Measurements from ENCODE around the gene NEURL1B.

The NEURL1B gene

DNA sequence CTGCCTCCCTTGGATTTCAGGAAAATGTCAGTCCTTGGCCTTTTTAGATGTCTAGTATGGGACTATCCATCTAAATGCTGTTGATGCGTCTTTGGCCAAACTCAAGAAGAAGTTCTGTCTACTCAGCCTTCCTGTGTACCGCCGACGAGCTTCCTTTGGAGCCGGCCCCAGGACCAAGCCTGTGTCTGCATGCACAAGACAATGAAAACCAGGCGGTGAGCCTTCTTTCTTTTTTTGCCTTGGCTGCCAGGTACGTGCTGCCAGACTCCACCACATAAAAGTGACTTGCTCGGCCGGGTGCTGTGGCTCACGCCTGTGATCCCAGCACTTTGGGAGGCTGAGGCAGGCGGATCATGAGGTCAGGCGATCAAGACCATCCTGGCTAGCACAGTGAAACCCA is 6.0 kb upstream of the NEURL1B start:
- Mint-ChIP-seq H3K4me1 (peaks cover 18% of the 10 kb centered on the region), H3K27me3 (peaks cover 56% of the 10 kb centered on the region), H3K4me3 (no peak overlapping the region), H3K27ac (no peak overlapping the region), H3K36me3 (no peaks in the 10 kb centered on the region), H3K9me3 (no peaks in the 10 kb centered on the region)
- DNase-seq = no peak
- CTCF ChIA-PET = interaction anchor here (0.7 kb wide), 1 partner anchor 539 kb away, joined by 3 read pairs; no protein-coding TSS in a partner anchor

DNA sequence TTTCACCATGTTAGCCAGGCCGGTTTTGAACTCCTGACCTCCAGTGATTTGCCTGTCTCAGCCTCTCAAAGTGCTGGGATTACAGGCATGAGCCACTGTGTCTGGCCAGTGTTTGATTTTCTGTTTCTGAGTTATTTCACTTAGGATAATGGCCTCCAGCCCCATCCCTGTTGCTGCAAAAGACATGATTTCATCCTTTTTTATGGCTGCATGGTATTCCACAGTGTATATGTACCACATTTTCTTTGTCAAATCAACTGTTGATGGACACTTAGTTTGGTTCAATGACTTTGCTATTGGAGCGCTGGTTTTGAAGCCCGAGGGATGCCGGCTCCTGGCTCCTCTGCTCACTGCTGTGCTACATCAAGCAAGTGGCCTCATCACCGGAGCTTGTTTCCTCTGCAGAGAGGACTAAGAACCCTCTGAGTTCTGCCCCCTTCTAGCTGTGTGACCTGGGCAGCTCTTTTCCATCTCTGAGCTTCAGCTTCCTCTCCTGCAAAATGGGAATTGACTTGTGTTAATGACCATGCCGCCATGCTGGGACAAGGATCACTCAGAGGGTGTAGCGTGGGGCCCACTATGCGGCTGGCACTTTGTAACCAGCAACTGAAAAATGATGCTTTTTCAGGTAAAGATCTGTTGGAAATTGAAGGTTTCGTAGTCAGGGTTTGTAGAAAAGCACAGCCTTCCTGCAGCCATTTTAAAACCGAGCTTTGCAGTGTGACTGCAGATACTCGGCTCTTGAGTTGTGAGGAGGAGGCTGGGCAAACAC is 4.6 kb upstream of the NEURL1B start:
- no peaks in the 10 kb centered on the region for H3K9me3 Mint-ChIP-seq
- H3K4me3 Mint-ChIP-seq = no peak overlapping the region
- CTCF ChIA-PET = no interaction called here
- H3K27me3 Mint-ChIP-seq = peaks cover 51% of the 10 kb centered on the region
- H3K4me1 Mint-ChIP-seq = peaks cover 25% of the 10 kb centered on the region
- no peak overlapping the region for H3K27ac Mint-ChIP-seq
- H3K36me3 Mint-ChIP-seq = no peaks in the 10 kb centered on the region
- DNase-seq = no peak

DNA sequence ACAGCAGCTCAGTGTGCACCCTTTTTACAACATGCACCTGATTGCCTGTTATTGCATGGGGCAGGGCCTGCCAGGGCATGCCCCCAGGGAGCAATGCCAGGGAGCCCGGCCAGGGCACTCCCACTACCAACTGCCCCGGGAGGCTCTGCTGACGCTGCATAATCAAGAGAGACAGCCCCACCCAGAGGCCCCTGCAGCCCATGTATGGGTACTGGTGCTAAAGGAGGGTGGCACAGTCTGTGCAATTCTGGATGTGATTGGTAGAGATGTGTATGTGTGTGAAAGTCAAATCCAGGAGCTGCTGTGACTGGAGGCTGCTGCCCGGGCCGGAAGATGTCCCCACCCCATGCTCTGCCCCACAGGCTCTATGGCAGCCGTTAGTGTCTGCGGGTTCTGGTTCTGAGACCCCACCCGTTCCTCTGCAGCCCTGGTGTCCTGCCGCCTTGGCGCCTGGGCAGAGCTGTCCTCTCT is 3.9 kb upstream of the NEURL1B start:
- H3K9me3 Mint-ChIP-seq = no peaks in the 10 kb centered on the region
- peaks cover 29% of the 10 kb centered on the region for H3K4me1 Mint-ChIP-seq
- H3K4me3 Mint-ChIP-seq = no peak overlapping the region
- peaks cover 58% of the 10 kb centered on the region for H3K27me3 Mint-ChIP-seq
- H3K36me3 Mint-ChIP-seq = no peaks in the 10 kb centered on the region
- no peak overlapping the region for H3K27ac Mint-ChIP-seq
- DNase-seq = no peak
- CTCF ChIA-PET = interaction anchor here (0.6 kb wide), 1 partner anchor 322 kb away, joined by 3 read pairs; the partner anchor contains the start of gene RPL26L1

DNA sequence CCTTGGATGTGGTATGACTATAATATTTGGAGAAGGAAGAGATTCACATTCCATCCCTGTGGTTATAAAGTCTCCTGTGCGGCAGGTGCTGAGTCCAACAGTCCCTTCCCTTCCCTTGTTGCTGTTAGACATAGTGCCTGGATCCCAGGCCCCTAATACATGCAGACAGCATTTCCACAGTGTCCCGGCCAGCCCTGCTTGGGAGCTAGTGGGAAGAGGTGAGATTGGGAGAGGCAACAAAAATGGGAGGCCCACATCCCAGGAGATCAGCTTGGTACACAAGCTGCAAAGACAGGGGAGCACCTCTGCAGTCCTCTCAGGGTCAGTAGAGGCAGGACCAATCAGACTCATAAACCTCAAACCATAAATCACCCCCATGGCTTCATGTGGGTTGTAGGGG is 3.3 kb upstream of the NEURL1B start:
- Mint-ChIP-seq H3K4me1 (peaks cover 34% of the 10 kb centered on the region), H3K4me3 (no peak overlapping the region), H3K9me3 (no peaks in the 10 kb centered on the region), H3K27ac (no peak overlapping the region), H3K27me3 (peaks cover 58% of the 10 kb centered on the region), H3K36me3 (no peaks in the 10 kb centered on the region)
- CTCF ChIA-PET = interaction anchor here (0.6 kb wide), 1 partner anchor 322 kb away, joined by 3 read pairs; the partner anchor contains the start of gene RPL26L1
- DNase-seq = no peak

DNA sequence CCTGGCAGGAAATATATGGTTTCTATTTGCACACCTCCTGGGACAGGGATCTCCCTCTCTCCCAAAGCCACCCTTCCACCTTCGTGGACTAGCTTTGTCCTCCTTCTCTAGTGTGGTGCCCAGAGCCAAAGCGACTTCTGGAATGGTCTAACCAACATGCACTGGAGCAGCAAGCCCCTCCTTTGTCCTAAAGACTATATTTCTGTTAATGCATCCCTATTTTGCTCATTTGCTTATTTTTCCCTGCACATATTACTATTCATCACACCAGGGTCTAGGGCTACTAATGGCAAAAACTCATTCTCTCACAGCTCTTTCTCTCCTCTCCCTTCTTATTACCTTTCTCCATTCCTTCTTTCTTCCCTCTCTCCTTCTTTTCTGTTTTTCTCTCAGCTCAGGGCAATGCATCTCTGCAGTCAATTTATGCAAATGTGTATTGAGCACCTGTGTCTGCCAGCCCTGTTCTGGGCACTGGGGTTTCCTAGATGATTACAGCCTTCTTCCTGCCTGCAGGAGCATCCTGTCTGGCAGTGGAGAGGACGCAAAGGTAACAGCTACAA is 2.8 kb upstream of the NEURL1B start:
- Mint-ChIP-seq H3K27ac (no peak overlapping the region), H3K36me3 (no peaks in the 10 kb centered on the region), H3K4me3 (no peak overlapping the region), H3K9me3 (no peaks in the 10 kb centered on the region), H3K27me3 (peaks cover 62% of the 10 kb centered on the region), H3K4me1 (peaks cover 34% of the 10 kb centered on the region)
- DNase-seq = no peak
- CTCF ChIA-PET = interaction anchor here (0.6 kb wide), 1 partner anchor 71 kb away, joined by 3 read pairs; no protein-coding TSS in a partner anchor

DNA sequence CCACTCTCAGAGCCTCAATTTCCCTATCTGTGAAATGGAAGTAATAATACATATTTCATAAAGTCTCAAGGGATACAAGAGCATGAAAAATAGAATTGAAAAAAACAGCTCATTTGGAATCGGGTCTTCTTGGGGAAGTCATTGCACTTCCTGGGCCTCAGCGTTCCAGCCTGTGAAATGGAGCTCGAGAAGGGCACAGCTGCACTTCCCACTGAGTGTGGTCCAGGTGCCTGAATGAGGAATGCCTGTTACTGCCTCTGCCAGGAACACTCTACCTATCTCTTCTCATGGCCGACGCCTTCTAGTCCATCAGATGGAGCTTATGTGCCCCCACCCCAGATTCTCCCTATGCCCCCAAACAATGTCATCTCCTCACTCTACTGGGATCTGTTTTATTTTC is 924 bp upstream of the NEURL1B start:
- CTCF ChIA-PET = interaction anchor here (1.0 to 1.1 kb wide), 2 partner anchors 57 to 189 kb away, joined by 3 to 5 read pairs; no protein-coding TSS in a partner anchor

DNA sequence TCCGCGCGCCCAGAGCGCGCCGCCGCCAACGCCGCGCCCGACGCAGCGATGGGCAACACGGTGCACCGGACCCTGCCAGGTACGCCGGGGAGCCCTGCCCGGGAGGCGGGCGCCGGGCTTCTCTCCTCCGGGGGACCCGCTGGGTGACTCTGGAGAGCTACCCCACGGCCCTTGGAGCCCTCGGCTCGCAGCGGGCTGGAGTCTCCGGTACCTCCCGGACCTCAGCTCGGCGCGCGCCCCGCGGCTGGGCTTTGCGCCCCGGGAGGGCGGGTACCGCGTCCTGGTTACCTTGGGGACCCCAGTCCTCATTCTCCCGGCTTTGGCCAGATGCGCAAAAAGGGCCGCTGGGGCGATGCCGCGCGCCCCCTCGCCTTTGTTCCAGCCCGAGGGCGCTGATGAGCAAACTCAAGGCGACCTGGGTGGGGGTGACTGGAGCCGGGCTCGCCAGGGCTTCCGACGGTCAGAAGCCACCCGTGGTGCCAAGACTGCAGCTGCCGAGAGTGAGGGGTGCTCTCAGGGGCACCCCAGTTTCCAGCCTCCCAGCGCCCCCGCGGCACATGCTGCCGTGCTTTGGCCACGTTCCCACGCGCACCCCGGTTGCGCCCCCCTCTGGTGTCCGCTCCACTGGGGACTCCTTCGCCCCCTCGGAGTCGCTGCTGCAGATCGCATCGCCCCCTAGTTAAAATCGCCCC is 442 bp downstream of the NEURL1B start:
- H3K4me3 Mint-ChIP-seq = peak overlapping the region; percentile 67

More for the DNA sequence above, 924 bp upstream of the NEURL1B start:
- Mint-ChIP-seq H3K9me3 (no peaks in the 10 kb centered on the region), H3K27me3 (peaks cover 75% of the 10 kb centered on the region), H3K27ac (no peak overlapping the region), H3K4me1 (peaks cover 34% of the 10 kb centered on the region), H3K36me3 (no peaks in the 10 kb centered on the region), H3K4me3 (peak overlapping the region; percentile 56)
- no peak for DNase-seq

DNA sequence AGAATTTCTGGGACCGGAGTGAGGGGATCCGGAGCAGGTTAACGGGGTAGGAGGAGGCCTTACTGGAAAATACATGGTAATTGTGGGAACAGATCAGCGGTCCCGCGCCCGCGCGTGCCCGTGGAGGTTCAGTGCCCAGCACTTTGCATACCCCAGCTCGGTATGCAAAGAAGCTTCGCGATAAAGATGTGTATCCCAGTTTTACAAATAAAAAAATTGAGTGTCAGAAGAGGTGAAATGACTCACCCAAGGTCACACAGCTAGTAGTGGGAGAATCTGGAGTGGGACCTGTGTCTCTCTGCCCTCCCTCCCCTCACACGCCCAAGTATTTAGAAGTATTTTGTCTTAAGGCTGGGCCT is 967 bp downstream of the NEURL1B start:
- Mint-ChIP-seq H3K4me3 (peak overlapping the region; percentile 67), H3K36me3 (no peaks in the 10 kb centered on the region), H3K9me3 (no peaks in the 10 kb centered on the region), H3K27ac (no peak overlapping the region), H3K4me1 (peaks cover 34% of the 10 kb centered on the region), H3K27me3 (peaks cover 74% of the 10 kb centered on the region)
- DNase-seq = no peak
- CTCF ChIA-PET = interaction anchor here (1.2 to 3.1 kb wide), 2 partner anchors 19 to 55 kb away, joined by 3 to 13 read pairs; no protein-coding TSS in a partner anchor

More for the DNA sequence above, 442 bp downstream of the NEURL1B start:
- Mint-ChIP-seq H3K36me3 (no peaks in the 10 kb centered on the region), H3K27me3 (peaks cover 79% of the 10 kb centered on the region), H3K4me1 (peaks cover 34% of the 10 kb centered on the region), H3K27ac (no peak overlapping the region), H3K9me3 (no peaks in the 10 kb centered on the region)
- peak; percentile 34 for DNase-seq
- CTCF ChIA-PET = interaction anchor here (3.1 kb wide), 1 partner anchor 56 kb away, joined by 13 read pairs; no protein-coding TSS in a partner anchor

DNA sequence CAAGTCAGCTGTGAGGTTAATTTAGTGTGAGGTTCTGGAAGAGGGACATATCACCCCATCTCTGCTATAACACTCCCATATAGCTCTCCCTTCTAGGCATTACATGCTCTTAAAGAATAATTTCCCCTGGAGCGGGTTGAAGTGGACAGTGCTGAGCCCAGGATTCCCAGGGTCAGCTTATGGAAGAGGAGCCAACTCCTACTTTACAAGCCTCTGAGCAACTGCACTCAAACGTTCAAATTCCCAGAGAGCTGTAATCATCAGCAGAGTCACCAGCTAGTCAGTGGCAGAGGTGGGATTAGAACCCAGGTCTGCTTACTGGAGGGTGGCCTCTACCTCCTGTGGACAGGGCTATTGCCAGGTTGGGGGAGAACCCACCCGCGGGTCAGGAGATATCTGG is 1.4 kb downstream of the NEURL1B start:
- no peak overlapping the region for H3K27ac Mint-ChIP-seq
- H3K4me3 Mint-ChIP-seq = peak overlapping the region; percentile 67
- no peak for DNase-seq
- peaks cover 70% of the 10 kb centered on the region for H3K27me3 Mint-ChIP-seq
- H3K4me1 Mint-ChIP-seq = peaks cover 29% of the 10 kb centered on the region
- no peaks in the 10 kb centered on the region for H3K9me3 Mint-ChIP-seq
- H3K36me3 Mint-ChIP-seq = no peaks in the 10 kb centered on the region
- CTCF ChIA-PET = interaction anchor here (1.2 to 3.1 kb wide), 2 partner anchors 19 to 55 kb away, joined by 3 to 13 read pairs; no protein-coding TSS in a partner anchor

DNA sequence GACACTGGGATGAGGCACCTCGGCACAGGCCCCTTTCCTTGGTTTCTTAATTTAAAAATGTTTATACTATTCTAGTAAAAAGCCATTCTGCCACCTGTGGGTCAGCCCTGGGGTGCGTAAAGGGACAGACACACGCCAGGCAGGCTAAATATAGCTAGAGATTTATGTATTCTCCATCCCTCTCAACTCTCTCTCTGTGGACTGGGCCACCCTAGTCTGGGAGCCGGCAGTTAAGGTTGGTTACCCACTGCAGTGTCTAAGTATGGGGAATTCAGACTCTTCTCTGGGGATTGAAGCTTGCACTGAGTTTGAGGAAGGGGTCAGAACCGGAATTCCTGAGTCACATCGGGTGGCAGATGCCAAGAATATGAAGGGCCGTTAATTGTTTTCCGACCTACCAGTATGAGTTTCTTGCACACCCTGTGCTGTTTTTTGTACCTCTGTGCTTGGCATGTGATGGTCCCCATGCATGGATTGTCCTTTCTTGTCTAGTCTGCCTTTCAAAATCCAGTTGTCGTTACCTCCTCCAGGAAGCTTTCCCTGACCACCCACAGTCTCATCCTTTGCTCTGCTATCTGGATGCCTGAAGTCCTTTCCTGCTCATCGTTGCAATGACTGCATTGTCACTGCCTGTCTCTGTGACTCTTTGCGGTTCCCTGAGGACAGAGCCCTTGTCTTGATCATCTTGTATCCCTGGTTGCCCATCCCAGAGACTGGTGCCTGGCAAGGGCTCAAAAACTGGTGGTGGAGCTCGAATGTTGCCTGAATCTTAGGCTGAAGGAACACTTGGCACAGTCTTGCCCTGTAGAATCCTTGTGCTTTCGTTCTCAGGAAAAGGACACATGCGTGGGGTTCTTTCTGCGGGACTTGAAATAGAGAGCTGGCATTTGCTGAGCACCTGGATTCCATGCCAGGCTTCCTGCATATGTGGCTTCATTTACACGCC is 2.1 kb downstream of the NEURL1B start:
- Mint-ChIP-seq H3K9me3 (no peaks in the 10 kb centered on the region), H3K4me1 (peaks cover 24% of the 10 kb centered on the region), H3K27ac (no peak overlapping the region), H3K4me3 (no peak overlapping the region), H3K36me3 (no peaks in the 10 kb centered on the region), H3K27me3 (peaks cover 62% of the 10 kb centered on the region)
- CTCF ChIA-PET = interaction anchor here (1.2 to 3.1 kb wide), 2 partner anchors 18 to 54 kb away, joined by 3 to 13 read pairs; no protein-coding TSS in a partner anchor
- no peak for DNase-seq

DNA sequence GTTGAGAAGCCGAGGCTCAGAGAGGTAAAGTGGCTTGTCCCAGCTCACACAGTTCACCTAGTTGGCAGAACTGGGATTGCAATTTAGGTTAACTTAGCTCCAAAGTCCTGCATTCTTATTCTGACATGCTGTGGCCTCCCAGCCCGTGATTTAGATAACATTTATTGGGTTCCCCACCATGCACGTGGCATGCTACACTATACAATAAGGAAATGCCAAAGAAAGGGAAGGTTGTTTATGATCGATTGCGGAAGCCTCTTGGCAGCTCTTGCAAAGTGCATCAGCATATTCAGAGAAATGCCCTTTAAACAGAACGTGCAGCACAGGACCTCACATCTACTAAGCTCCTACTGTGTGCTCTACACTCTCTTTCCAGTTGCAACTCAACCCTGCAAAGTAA is 3.2 kb downstream of the NEURL1B start:
- no peak for DNase-seq
- H3K9me3 Mint-ChIP-seq = no peaks in the 10 kb centered on the region
- H3K36me3 Mint-ChIP-seq = no peaks in the 10 kb centered on the region
- CTCF ChIA-PET = interaction anchor here (1.0 kb wide), 1 partner anchor 16 kb away, joined by 3 read pairs; no protein-coding TSS in a partner anchor
- no peak overlapping the region for H3K4me3 Mint-ChIP-seq
- peaks cover 20% of the 10 kb centered on the region for H3K4me1 Mint-ChIP-seq
- H3K27me3 Mint-ChIP-seq = peaks cover 58% of the 10 kb centered on the region
- no peak overlapping the region for H3K27ac Mint-ChIP-seq

DNA sequence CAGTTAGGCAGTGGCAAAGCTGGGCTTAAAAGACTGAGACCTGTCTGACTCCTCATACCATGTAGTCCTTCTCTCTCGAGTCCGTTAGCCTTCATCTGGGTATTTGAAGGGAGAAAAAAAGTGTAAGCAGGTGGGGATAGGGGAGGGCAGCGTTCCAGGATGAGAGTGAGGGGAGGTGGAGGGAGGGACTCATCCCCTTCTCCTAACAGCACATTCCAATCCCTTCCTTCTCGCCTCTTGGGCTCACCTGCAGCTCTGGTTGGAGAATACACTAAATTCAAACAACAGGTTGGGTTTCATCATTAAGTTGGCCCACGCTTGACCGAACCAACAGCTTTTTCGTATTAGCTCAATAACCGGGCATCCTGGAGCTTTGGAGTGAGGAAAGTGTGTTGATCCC is 3.6 kb downstream of the NEURL1B start:
- DNase-seq = no peak
- no peak overlapping the region for H3K27ac Mint-ChIP-seq
- no peaks in the 10 kb centered on the region for H3K9me3 Mint-ChIP-seq
- no peaks in the 10 kb centered on the region for H3K36me3 Mint-ChIP-seq
- no peak overlapping the region for H3K4me3 Mint-ChIP-seq
- H3K4me1 Mint-ChIP-seq = peaks cover 18% of the 10 kb centered on the region
- CTCF ChIA-PET = interaction anchor here (1.0 kb wide), 1 partner anchor 16 kb away, joined by 3 read pairs; no protein-coding TSS in a partner anchor
- peaks cover 54% of the 10 kb centered on the region for H3K27me3 Mint-ChIP-seq
